A673 (cell line): ENCODE results near the gene ZNF621. TPM values are rescaled to one million over a fixed set of nuclear protein-coding genes. Genes with fewer than 3 reads are reported as not detected.

Experiments
- BruUV-seq: library from RNA; stranded (reverse); fragments of 400-500 nt; replicated peaks from 2 replicates; lab custom pipeline; 2021; lab: Mats Ljungman, UMichigan
- CTCF ChIA-PET: fragments of 300-600 bp; sonication (Branson Sonifier 250); formaldehyde crosslinking; loops from one replicate; lab custom pipeline; 2022; ENCODE audit warnings: antibody characterized with exemption; lab: Charles Lee
- POLR2A ChIA-PET: fragments of 300-600 bp; sonication (Branson Sonifier 250); formaldehyde crosslinking; loops from one replicate; lab custom pipeline; 2022; ENCODE audit warnings: antibody characterized with exemption; ENCODE audit not compliant: low non-redundant PET; lab: Charles Lee
- DNase-seq: peaks from one replicate; pipeline ENCODE4 v3.0.0-alpha.2; 2015; ENCODE audit warnings: low spot score
- H3K27ac ChIP-seq: fragments of 200-600 bp; sonication (generic); 2 replicates; pipeline ENCODE4 v1.5.1; 2016; ENCODE audit warnings: mixed run types, low read depth, mild to moderate bottlenecking, mixed read lengths, antibody characterized with exemption, low read length; ENCODE audit not compliant: poor library complexity, severe bottlenecking
- H3K27me3 ChIP-seq: fragments of 200-600 bp; sonication (generic); replicated peaks from 2 replicates; pipeline ENCODE4 v1.6.1; 2017; ENCODE audit warnings: mixed run types, low read depth, mild to moderate bottlenecking, mixed read lengths, antibody characterized with exemption, low read length; ENCODE audit not compliant: insufficient read depth, poor library complexity
- H3K36me3 ChIP-seq: fragments of 200-600 bp; sonication (generic); 2 replicates; pipeline ENCODE4 v1.6.1; 2016; ENCODE audit warnings: mixed run types, mild to moderate bottlenecking, mixed read lengths, antibody characterized with exemption, low read length; ENCODE audit not compliant: insufficient read depth, poor library complexity, severe bottlenecking
- H3K4me1 ChIP-seq: fragments of 200-600 bp; sonication (generic); 2 replicates; pipeline ENCODE4 v1.6.1; 2017; ENCODE audit warnings: mixed run types, mild to moderate bottlenecking, mixed read lengths, antibody characterized with exemption, low read length; ENCODE audit not compliant: insufficient read depth, poor library complexity, severe bottlenecking
- H3K4me3 ChIP-seq: fragments of 200-600 bp; sonication (generic); 2 replicates; pipeline ENCODE4 v1.5.1; 2016; ENCODE audit warnings: low read depth, mixed run types, mild to moderate bottlenecking, mixed read lengths, low read length; ENCODE audit not compliant: poor library complexity, severe bottlenecking
- H3K9me3 ChIP-seq: fragments of 200-600 bp; sonication (generic); 2 replicates; pipeline ENCODE4 v1.6.1; 2016; ENCODE audit warnings: mixed run types, low read depth, mild to moderate bottlenecking, mixed read lengths, antibody characterized with exemption, low read length; ENCODE audit not compliant: poor library complexity, severe bottlenecking
- CTCF ChIP-seq: fragments of 300-800, 200-600 bp; sonication (generic); conservative IDR thresholded peaks from 2 replicates; pipeline ENCODE4 v1.5.1; 2017; ENCODE audit warnings: low read depth, mild to moderate bottlenecking, antibody characterized with exemption, low read length, moderate library complexity, mixed read lengths
- EZH2 ChIP-seq: fragments of 200-600 bp; sonication (generic); IDR thresholded peaks from 2 replicates; pipeline ENCODE4 v1.6.1; 2017; ENCODE audit warnings: borderline replicate concordance, low read depth, mild to moderate bottlenecking, mixed read lengths, antibody characterized with exemption, low read length; ENCODE audit not compliant: poor library complexity, severe bottlenecking
- intact Hi-C: fragments of 100-400 bp; cut with micrococcal nuclease; formaldehyde crosslinking; loops from one replicate; pipeline ENCODE4 v1.10.0; 2022; ENCODE audit not compliant: unreplicated experiment
- total RNA-seq: library from RNA; stranded (reverse); gene quantifications from 2 replicates; pipeline ENCODE4 v1.2.3, GENCODE V29; 2021

The ZNF621 gene
- total RNA-seq, 1 experiment from 2014 or later = 9.9 TPM

GRCh38 chr3:40574661-40575060 lies 49.9 kb downstream of the ZNF621 start:
- H3K4me1 ChIP-seq = peaks cover 16% of the 10 kb centered on the region
- intact Hi-C loops = loop anchor here (2.0 kb wide), 1 partner anchor 248 kb away; no protein-coding TSS in a partner anchor
- no peaks in the 10 kb centered on the region for H3K36me3 ChIP-seq
- ChIA-PET CTCF (interaction anchor here (1.0 kb wide), 1 partner anchor 10 kb away, joined by 3 read pairs; no protein-coding TSS in a partner anchor), POLR2A (no interaction called here)
- H3K27me3 ChIP-seq = no peaks in the 10 kb centered on the region
- H3K27ac ChIP-seq = no peak overlapping the region
- no peak overlapping the region for H3K4me3 ChIP-seq
- H3K9me3 ChIP-seq = no peaks in the 10 kb centered on the region
- DNase-seq = peak; percentile 68
- TF ChIP-seq EZH2 = no peak
- no peak for TF ChIP-seq CTCF
- no TSS peak for BruUV-seq

- Histone ChIP-seq H3K9me3 (no peaks in the 10 kb centered on the region), H3K4me3 (no peak overlapping the region), H3K27me3 (no peaks in the 10 kb centered on the region), H3K36me3 (no peaks in the 10 kb centered on the region), H3K27ac (no peak overlapping the region), H3K4me1 (peaks cover 16% of the 10 kb centered on the region)
- ChIA-PET POLR2A (no interaction called here), CTCF (interaction anchor here (0.5 to 0.6 kb wide), 2 partner anchors 70 to 189 kb away, joined by 4 to 9 read pairs; partner anchors contain the start of gene ENTPD3)
- intact Hi-C loops = no loop called here
- TF ChIP-seq CTCF (no peak), EZH2 (no peak)
- no peak for DNase-seq
- no TSS peak for BruUV-seq
Observed at GRCh38 chr3:40576396-40576795, 51.6 kb downstream of the ZNF621 start.

- TF ChIP-seq CTCF = peak; percentile 75
- TF ChIP-seq EZH2 = no peak
- ChIA-PET POLR2A (no interaction called here), CTCF (no interaction called here)
- no peaks in the 10 kb centered on the region for H3K9me3 ChIP-seq
- intact Hi-C loops = loop anchor here (2.0 to 10.0 kb wide), 3 partner anchors 344 to 1300 kb away; no protein-coding TSS in a partner anchor
- no peaks in the 10 kb centered on the region for H3K4me1 ChIP-seq
- H3K27ac ChIP-seq = no peak overlapping the region
- BruUV-seq = no TSS peak
- DNase-seq = peak; percentile 64
- H3K27me3 ChIP-seq = no peaks in the 10 kb centered on the region
- no peaks in the 10 kb centered on the region for H3K36me3 ChIP-seq
- H3K4me3 ChIP-seq = no peak overlapping the region
Observed at GRCh38 chr3:40580494-40581091, 55.8 kb downstream of the ZNF621 start.
